Hematopoietic multipotent progenitor cell treated with erythropoietin and hydrocortisone succinate and interleukin-3 and kit ligand, for 4 days (in vitro differentiated cells): Measurements from ENCODE around the gene TLE2.
"Not testable (repeated sequence)": the region's sequence is repeated elsewhere in the genome, so short reads cannot be mapped to it uniquely, and the experiment has no call there.

Experiments used
- DNase-seq: peaks from one replicate; pipeline ENCODE4 v3.0.0-alpha.2; 2015

Gene TLE2

DNA sequence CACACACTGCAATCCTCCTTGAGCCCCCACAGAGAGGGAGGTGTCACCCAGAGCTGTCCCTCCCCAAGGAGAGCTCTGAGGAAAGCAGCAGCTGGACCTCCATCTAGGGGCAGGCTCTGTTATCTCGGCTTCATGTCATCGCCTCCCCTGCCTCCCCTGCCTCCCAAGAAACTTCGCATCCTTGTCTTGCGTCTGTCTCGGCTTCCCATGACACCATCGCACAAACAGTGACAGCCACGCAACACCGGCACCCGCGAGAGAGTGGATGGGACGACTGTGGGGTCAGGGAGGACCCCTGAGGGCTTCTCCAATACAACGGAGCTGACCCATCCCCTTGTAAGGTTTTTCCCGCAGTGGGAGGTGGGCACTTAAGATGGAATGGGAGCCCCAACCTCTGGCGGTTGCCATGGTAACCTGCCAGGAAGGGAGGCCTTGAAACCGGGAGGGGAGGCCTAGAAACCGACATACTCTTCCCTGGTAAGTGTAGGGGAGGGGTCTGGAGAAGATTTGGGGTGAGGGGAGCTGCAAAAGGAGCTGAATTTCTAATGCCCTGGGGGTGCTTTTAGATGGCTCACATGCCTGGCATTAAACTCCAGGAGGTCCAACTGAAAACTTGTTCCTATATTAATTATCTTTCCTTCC, 16.3 kb downstream of the TLE2 start:
- DNase-seq, result no peak

DNA sequence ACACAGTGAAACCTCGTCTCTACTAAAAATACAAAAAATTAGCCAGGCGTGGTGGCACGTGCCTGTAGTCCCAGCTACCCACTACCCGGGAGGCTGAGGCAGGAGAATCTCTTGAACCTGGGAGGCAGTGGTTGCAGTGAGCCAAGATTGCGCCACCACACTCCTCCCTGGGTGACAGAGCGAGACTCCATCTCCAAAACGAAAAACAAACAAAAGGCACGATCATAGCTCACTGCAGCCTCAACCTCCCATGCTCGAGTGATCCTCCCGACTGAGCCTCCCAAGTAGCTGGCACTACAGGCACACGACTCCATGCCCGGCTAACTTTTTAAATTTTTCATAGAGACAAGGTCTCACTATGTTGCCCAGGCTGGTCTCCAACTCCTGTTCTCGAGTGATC, 17.0 kb downstream of the TLE2 start:
- not testable (repeated sequence) for DNase-seq

- no peak for DNase-seq
These were observed 18.2 kb downstream of the TLE2 start for GRCh38 chr19:3010871-3011270.

DNA sequence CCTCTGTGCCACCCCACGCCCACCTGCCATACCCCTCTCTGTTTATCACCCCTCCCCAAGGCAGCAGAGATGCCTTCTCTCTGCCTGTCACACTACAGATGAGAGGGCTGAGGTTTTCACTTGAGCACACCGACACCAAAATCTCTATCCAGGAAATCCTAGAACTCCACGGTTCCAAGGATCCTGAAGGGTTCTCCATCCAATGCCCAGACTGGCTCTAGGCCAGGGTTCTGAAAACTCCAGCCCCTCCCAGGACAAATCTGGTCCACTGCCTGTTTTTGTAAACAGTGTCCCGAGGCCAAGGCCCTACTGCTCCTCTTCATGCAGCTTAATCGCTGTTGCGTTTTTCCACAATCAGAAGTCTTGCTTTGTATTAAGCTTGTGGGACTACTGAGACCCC, 20.1 kb downstream of the TLE2 start:
- no peak for DNase-seq

GRCh38 chr19:3007975-3008374, 21.1 kb downstream of the TLE2 start:
- DNase-seq, result no peak

GRCh38 chr19:3006075-3006767, 22.9 kb downstream of the TLE2 start:
- peak; percentile 28 for DNase-seq

DNA sequence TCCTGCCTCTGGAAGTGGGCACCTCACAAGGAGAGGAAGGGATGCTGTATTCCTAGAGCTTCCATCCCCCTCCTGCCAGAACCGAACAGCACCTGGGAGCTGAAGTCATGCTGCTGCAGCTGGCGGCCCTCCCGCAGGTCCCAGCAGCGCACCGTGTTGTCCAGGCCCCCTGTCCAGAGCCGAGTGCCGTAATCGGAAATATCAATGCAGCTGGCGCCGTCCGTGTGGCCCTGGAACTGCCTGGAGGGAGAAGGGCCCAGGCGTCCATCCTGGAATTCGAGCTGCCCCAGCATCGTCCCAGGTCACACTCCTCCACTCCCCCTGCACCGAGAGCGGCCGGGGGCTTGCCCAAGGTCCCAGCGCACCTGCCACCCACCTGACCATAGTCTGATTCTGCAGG, 23.7 kb downstream of the TLE2 start:
- DNase-seq, result no peak

GRCh38 chr19:3004522-3004921, 24.6 kb downstream of the TLE2 start:
- no peak for DNase-seq

GRCh38 chr19:3003046-3003445, 26.0 kb downstream of the TLE2 start:
- DNase-seq, result no peak

GRCh38 chr19:3001235-3001800, 27.8 kb downstream of the TLE2 start:
- no peak for DNase-seq

DNA sequence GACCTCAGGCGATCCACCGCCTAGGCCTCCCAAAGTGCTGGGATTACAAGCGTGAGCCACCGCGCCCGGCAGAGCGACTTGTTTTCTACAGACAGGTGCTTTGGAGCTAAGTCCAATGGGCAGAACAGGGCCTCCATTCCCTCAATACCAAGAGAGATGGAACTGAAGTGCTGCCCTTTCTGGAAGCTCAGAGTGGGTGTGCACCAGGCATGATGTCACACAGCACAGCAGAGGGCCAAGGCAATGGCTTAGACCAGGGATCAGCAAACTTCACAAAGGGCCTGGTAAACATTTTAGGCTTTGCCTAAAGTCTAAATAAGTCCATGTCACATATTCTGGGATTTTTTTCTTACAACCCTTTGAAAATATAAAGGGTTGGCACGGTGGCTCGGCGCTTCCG, 30.4 kb downstream of the TLE2 start:
- no peak for DNase-seq

DNA sequence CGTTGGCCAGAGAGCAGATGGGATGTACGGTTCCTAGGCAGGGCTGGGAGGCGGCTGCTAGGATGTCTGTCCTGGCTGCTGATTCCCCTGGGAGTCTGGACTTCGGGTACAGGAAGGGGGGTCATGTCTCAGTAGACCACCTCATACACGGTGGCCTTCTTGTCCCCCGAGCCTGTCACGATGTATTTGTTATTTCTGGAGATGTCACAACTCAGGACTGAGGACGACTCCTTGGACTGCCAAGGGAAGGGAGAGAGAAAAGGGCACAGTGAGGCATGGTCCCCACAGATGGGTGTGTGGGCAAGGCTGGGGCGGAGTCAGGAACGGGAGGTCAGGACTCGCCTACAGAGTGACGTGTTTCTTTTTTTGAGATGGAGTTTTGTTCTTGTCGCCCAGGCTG, 31.4 kb downstream of the TLE2 start:
- no peak for DNase-seq

DNA sequence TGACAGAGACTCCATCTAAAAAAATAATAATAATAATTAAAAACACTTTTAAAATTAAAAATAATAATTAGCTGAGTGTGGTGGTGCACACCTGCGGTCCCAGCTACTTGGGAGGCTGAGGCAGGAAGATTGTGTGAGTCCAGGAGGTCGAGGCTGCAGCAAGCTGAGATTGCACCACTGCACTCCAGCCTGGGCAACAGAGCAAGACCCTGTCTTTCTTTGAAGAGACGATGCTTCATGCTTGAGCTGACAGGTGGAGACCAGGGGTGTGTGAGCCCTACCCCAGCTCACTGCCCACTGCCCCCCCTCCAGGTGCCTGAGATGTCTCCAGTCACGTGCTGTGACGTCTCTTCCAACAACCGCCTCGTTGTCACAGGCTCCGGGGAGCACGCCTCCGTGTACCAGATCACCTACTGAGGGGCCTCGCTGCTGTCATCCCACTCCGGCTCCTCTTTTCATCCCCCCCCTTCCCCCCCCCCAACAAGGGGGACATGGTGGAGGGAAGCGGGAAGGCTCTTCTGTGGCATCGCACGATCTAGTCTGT, 34.4 kb downstream of the TLE2 start:
- no peak for DNase-seq

DNA sequence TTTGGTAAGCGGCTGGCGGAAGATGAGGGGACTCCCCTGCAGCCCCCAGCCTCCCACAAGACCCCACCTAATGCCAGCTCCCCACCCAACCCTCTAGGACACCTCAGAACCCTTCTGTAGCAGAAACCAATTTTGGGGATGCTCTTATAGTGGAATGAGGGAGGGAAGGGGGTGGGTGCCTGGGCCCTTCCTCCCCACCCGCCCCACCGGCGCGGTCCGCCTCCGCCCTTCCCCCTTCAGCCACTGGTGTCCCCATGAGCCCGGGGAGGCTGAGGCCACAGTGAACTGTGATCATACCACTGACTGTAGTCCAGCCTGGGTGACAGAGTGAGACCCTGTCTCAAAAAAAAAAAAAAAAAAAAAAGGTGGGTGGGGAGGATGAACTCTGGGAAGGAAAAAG, 35.5 kb downstream of the TLE2 start:
- no peak for DNase-seq

- no peak for DNase-seq
These were observed 36.1 kb downstream of the TLE2 start for GRCh38 chr19:2992958-2993357.

DNA sequence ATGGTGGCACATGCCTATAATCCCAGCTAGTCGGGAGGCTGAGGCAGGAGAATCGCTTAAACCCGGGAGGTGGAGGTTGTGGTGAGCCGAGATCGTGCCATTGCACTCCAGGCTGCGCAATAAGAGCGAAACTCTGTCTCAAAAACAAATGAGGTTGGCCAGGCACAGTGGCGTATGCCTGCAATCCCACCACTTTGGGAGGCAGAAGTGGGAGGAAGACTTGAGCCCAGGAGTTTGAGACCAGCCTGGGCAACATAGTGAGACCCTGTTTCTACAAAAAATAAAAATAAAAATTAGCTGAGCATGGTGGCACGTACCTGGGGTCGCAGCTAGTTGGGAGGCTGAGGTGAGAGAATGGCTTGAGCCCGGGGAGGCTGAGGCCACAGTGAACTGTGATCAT, 36.7 kb downstream of the TLE2 start:
- not testable (repeated sequence) for DNase-seq

- DNase-seq, result no peak
These were observed 39.7 kb downstream of the TLE2 start for GRCh38 chr19:2989236-2989946.

GRCh38 chr19:2988568-2988967, 40.5 kb downstream of the TLE2 start:
- no peak for DNase-seq

DNA sequence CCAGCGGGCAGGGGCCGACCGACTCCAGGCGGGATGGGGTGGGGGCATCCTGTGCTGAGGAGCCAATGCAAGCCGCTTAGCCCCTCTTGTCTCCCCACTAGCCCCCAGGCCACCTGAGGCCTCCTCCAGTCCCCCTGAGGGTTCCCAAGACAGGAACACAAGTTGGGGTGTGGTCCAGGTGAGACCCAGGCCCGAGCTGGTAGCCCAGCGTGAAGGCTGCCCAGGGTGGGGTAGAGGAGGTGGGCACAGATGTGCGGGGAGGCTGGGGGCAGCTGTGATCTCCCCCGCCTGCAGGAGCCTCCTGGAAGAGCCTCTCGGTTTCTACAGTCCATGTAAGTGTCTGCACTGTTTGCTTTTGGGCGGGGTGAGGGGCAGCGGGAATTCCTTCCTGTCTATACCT, 41.3 kb downstream of the TLE2 start:
- no peak for DNase-seq

DNA sequence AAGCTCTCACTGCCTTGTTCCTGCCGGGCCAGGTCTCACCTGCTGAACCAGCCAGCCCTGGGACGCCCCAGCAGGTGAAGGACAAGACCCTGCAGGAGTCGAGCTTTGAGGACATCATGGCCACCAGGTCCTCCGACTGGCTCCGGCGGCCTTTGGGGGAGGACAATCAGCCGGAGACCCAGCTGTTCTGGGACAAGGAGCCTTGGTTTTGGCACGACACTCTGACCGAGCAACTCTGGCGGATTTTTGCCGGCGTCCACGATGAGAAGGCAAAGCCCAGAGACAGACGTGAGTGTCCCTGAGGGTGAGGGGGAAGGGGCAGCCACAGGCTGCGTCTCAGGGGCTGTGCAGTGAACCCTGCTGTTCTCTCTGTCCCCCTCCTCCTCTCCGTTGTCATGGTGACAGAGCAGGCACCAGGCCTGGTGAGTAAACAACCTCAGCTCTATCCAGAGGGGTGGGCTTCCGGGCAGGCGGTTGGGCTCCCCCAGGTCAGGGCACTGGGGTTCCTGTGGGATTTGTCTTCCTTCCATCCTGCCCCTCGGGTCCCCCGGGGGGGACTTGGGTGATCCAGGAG, 42.0 kb downstream of the TLE2 start:
- no peak for DNase-seq

DNA sequence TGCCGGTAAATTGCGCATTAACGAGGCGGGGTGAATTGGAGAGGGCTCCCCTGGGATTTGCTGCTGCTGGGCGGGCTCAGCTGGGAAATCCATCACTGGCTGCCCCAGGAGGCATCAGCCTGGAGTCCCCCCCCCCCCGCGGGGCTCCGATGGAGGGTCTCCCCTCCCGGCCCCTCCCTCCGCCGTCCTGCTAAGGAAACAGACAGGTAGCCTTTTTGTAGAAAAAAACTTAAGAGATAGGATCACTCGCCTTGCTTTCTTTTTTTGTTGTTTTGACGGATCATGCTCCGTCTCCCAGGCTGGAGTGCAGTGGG, 44.9 kb downstream of the TLE2 start:
- no peak for DNase-seq

GRCh38 chr19:2983351-2984214, 45.5 kb downstream of the TLE2 start:
- DNase-seq, result no peak

DNA sequence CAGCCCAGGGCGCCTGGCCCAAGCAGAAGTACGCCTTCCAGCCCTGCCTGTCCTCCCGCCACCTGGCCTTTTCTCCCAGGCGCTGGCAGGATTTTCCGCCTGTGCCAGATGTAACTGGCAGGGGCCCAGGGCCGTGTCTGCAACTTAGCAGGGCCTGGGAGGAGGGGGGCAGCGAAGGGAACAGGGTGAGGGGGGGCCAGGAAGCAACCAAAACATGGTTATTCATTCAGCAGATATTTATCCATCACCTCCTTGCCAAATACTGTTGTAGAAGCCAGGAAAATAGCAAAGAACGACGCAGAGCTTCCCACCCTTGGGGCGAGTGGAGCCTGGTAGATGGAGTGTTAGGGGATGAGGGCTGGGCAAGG, 46.1 kb downstream of the TLE2 start:
- no peak for DNase-seq
